ENCODE measurements around the gene VMAC.

Gene VMAC

GRCh38 chr19:5921516-5922160 is 17.0 kb downstream of the VMAC start:
- no peak overlapping the region for H3K27ac ChIP-seq
- TF ChIP-seq CTCF (conservative IDR thresholded peaks at IDR 0.05), result no peak

- H3K27ac ChIP-seq, result no peak overlapping the region
- TF ChIP-seq CTCF (conservative IDR thresholded peaks at IDR 0.05), result no peak
These were observed 17.5 kb downstream of the VMAC start for GRCh38 chr19:5922161-5922545.

GRCh38 chr19:5923356-5923755 is 18.7 kb downstream of the VMAC start:
- no peak for TF ChIP-seq CTCF (conservative IDR thresholded peaks at IDR 0.05)
- no peak overlapping the region for H3K27ac ChIP-seq

- H3K27ac ChIP-seq, result no peak overlapping the region
- TF ChIP-seq CTCF (conservative IDR thresholded peaks at IDR 0.05), result no peak
These were observed 21.3 kb downstream of the VMAC start for GRCh38 chr19:5925830-5926427.

- no peak for TF ChIP-seq CTCF (conservative IDR thresholded peaks at IDR 0.05)
- H3K27ac ChIP-seq, result no peak overlapping the region
These were observed 22.2 kb downstream of the VMAC start for GRCh38 chr19:5926641-5927440.

- H3K27ac ChIP-seq, result no peak overlapping the region
- no peak for TF ChIP-seq CTCF (conservative IDR thresholded peaks at IDR 0.05)
These were observed 22.8 kb downstream of the VMAC start for GRCh38 chr19:5927441-5927821.

GRCh38 chr19:5929179-5929578 is 24.5 kb downstream of the VMAC start:
- no peak overlapping the region for H3K27ac ChIP-seq

More at GRCh38 chr19:5929179-5929578, 24.5 kb downstream of the VMAC start:
- no peak for TF ChIP-seq CTCF (conservative IDR thresholded peaks at IDR 0.05)

Measured in VCaP (cell line).